ENCODE data around the gene TUBA4A. TPM values are rescaled to one million over a fixed set of nuclear protein-coding genes. Genes with fewer than 3 reads are reported as not detected.

The TUBA4A gene
- 19.1 and 30.1 TPM in 2 replicates for total RNA-seq

DNA sequence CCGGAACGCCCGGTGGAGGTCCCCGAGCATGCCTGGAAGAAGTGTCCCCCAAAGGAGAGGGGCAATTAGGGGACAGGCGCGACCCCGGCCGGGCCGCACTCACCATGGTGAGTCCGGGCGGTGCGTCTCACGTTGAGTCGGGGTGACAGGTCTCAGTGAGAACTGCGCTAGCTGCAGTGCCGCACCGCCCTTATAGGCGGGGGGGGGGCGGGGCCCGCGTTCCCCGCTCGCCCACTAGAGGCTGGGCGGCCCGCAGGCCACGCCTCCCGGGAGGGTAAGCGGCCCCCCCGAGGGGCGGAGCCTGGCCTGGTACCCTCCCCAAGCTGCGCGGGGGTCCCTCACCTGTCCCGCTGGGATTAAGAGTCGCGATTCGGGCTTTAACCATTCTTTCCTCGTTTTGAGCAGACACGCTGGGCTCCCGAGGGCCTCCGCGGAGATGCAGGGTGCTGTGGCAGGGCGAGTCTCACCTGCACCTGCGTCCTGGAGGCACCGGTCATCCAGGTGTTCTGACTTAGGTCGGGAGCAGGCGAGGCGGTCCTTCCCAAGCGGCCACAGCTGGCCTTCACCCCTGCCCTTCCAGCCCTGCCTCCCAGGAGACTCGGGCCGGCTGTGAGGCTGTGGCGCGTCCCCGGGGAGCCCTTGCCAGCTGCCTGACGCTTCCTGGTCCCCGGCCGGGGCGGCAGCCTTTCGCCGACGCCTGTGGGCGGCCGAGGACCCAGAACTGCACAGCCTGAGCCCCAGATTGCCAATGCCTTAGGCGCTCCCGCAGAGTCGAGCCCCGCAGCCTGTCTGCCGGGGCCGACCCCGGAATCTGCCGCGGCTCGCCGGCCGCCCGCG, at the start of gene TUBA4A:
TSS of gene TUBA4A (minus strand) at position 166 of the 837 bp plus-strand sequence. CDS start at position 106, 60 bp downstream.

GRCh38 chr2:219279151-219279915, 25.6 kb upstream of the TUBA4A start, which contains the start of gene DNAJB2:
TSS of gene DNAJB2 (plus strand) at chr2:219279366. CDS start at chr2:219279834, 468 bp downstream.

DNA sequence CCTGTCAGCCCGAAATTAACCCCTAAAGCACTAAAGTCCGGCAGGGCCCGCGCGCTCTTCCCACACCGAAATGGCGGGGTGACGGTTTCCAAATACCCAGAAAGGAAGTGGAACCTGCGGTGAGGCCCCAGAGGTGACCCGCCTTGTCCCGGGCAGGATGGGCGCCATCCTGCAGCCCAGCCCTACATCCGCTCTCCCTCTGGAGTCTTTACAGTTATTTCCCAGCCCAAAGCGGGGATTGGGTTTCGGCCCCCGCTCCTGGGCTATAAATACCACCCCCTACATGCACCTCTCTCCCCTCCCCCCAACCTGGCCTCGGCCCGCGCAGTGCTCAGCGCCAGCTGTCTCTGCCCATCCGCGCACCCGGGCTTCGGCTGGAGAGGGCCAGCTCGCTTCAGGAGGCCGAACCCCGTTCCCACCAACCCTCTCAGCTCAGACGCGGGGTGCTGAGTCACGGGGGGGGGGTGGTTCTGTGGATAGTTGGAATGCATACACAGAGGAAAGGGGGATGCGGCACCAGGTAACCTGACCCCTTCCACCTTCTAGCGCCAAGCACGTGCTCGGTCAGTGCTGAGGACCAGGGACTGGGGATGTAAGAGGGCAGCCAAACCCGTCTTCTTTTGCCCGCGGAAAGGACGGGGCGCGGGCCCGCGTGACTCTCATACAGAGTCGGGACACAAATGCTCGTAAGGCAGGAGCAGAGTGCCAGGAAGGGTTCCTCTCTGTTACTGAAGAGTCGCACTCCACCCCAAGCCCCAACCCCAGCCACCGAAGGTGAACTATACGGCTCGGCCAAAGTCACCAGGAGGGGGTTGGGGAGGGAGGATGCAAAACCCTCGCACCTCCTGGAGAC, 592 bp downstream of the TUBA4A start, which contains the start of gene TUBA4B:
TSS of gene TUBA4B (plus strand) at position 344 of the 853 bp plus-strand sequence. CDS start at position 509, 165 bp downstream.

DNA sequence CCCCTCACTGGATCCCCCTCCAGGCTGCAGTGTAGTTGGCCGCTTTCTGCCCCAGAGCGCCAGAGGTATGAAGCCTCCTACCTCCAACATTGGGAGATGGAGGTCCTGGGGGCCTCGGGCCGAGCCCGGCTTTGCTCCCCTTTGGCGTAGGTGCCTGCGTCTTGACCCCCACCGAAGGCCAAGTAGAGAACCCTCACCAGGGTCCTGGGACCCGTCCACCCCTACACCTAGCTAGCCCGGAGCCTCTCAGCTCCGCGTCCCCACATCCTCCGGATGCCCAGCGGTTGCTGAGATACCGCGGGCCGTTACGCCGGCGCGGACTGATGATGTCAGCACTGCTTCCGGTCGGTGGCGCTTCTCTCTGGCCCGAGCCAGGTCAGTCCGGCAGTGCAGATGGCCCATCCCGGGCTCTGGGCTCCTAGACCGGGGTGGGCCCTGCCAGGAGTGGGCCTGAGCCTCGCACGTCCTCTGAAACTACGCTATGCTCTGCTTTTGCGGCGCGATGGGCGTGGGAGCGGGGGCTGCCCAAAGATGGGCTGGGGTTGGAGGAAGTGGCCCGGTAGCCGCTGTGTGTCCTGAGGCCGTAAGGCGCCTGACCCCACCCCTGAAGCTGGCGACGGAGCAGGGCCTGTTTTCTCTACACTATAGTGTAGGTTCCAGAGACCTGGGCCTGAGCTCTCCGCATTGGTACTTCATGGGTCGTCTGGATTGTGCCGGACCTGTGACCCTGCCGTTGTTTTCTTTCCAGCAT, 8.4 kb downstream of the TUBA4A start, which contains the start of the genes GLB1L and STK16:
TSS of gene GLB1L (minus strand) at position 297 of the 751 bp plus-strand sequence. CDS start 1,871 bp downstream, outside the sequence.
TSS of gene STK16 (plus strand) at position 332 of the 751 bp plus-strand sequence. CDS start 521 bp downstream, outside the sequence.

DNA sequence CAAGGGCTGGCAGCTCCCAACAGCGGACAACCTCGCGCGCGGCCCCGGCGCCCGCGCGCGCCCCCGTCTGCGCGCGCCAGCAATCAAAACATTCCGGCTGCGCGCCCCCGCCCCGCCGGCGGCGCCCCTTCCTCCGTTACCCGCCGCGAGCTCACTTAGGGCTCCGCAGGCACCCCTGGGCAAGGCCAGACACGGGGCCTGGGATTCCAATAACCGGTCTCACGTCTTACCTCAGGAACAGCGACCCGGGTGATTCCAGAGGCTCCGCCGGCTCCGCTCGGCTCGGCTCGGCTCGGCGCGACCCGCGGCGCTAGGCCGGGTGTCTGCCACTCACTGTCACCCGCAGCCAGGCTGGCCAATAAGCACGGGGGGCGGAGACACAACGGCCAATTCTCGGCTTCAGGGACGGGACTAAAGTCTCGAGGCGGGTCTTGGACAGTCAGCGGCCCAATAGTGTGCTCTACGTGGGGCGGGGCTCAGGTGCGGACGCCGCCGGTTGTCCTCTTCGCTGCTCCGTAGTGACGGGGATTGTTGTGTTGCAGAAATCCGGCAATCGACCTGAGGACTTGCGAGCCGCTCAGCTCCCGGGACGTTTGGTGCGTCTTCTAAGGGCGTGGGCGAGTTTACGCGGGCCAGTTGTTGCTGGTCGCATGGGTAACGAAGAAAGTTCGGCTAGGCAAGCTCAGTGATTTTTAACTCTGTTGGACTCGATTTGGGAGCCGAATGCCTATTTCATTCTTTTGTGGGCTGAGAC, 24.2 kb downstream of the TUBA4A start, which contains the start of the genes ANKZF1 and ATG9A:
TSS of gene ANKZF1 (plus strand) at position 502 of the 754 bp plus-strand sequence. CDS start 452 bp downstream, outside the sequence.
TSS of gene ATG9A (minus strand) at position 332 of the 754 bp plus-strand sequence. CDS start 1,612 bp downstream, outside the sequence.

DNA sequence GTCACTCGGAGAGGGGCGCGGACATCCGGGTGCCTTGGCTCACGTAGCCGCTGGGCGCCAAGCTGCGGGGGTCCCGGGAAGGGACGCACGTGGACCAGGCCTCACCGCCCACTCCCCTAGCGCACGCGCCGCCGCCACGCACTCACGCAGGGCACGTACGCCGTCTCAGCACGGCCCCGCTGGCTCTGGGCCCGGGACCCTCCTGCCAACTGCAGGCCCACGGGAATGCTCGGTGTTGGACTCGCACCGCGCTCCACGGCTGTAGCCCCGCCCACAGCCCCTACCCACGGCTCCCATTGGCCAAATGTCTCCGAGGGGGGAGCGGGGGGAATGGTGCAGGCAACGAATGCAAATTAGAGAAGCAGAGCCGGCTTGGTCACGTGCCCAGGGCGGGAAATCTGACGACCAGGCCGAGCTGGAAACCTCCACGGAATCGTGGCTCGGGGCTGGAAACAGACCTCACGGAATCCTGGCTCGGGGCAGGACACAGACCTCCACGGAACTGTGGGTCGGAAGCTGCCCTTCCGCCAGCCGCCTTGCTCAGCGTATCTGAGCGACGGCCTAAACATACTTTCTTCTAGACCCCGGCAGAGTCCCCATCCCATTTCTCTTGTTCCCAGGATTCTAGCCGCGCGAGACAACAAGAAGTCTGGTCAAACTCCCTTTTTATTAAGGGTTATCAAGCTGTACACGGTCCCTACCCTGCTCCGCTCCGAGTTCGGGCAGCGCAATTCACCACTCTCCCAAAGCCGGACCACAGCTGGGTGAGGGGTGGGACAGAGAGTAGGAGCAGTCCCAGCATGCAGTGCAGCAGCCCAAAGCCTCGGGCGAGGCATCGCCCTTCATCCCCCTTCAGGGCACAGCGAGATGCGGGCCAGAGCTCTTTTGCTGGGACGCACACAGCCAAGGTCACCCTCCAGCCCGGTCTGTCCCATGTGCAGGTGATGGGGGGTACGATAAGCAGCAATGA, 34.7 kb downstream of the TUBA4A start, which contains the start of gene ABCB6:
TSS of gene ABCB6 (minus strand) at position 227 of the 970 bp plus-strand sequence. CDS start 285 bp downstream, outside the sequence.

DNA sequence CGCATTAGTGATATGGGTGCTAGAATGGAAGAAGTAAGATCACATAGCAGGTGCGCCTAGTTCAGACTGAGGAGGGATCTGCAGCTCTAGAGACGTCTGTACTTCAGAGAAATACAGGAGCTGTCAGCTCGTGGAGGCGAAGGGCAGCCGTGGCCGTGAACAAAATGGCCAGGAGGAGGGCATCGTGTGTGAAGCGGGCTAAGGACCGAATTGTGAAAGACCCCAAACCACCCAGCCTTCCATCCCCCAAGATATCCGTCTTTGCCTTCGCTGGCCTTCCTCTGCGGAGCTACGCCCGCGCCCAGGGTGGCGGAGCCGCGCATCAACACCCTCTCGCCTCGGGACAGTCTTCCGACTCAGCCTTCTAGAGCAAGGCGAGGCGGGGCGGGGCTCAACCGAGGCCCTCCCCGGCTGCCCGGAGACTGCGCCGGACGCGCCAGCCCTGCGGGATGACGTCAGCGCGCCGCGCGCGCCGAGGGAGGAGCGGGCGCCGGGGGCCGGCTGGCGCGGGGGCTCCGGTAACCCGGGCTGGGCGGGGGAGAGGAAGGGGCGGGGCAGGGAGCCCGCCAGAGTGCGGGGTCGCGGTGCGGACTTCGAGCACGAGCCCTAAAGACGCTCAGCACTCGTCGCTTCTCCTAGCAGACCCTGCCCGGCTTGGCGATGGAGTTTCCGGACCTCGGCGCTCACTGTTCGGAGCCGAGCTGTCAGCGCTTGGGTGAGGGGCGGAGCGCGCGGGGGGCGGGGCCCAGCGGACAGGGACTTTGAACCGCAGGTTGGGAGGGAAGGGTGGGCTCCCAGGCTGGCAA, 47.2 kb downstream of the TUBA4A start, which contains the start of gene ZFAND2B:
TSS of gene ZFAND2B (plus strand) at position 455 of the 806 bp plus-strand sequence. CDS start at position 661, 206 bp downstream.

Other genes starting within 250 kb of the TUBA4A start
- not detected in 2 replicates for gene CFAP65, start 212.4 kb downstream of the TUBA4A start, total RNA-seq
- under 0.01 TPM in 1 of 2 replicates, not detected in the other for gene IHH, start 193.0 kb downstream of the TUBA4A start, total RNA-seq
- gene NHEJ1, start 93.1 kb downstream of the TUBA4A start, total RNA-seq, result 10.8 and 11.6 TPM in 2 replicates
- 1.6 TPM in 2 replicates for gene SLC23A3, start 83.9 kb downstream of the TUBA4A start, total RNA-seq
- gene CNPPD1, start 77.0 kb downstream of the TUBA4A start, total RNA-seq, result 37.9 and 41.9 TPM in 2 replicates
- 64.1 and 72.9 TPM in 2 replicates for gene RETREG2, start 75.6 kb downstream of the TUBA4A start, total RNA-seq
- 30.0 and 37.5 TPM in 2 replicates for gene ZFAND2B, start 47.1 kb downstream of the TUBA4A start, total RNA-seq
- 21.6 and 28.3 TPM in 2 replicates for gene ABCB6, start 35.0 kb downstream of the TUBA4A start, total RNA-seq
- 43.5 and 44.4 TPM in 2 replicates for gene ATG9A, start 24.3 kb downstream of the TUBA4A start, total RNA-seq
- gene ANKZF1, start 24.1 kb downstream of the TUBA4A start, total RNA-seq, result 17.6 and 20.6 TPM in 2 replicates
- gene GLB1L, start 8.5 kb downstream of the TUBA4A start, total RNA-seq, result 15.3 and 20.3 TPM in 2 replicates
- gene STK16, start 8.4 kb downstream of the TUBA4A start, total RNA-seq, result 26.8 and 34.8 TPM in 2 replicates
- gene TUBA4B, start 675 bp downstream of the TUBA4A start, total RNA-seq, result not detected in 2 replicates
- gene DNAJB2, start 25.4 kb upstream of the TUBA4A start, total RNA-seq, result 39.4 and 43.2 TPM in 2 replicates
- 0.25 and 0.40 TPM in 2 replicates for gene PTPRN, start 55.5 kb upstream of the TUBA4A start, total RNA-seq
- gene RESP18, start 78.8 kb upstream of the TUBA4A start, total RNA-seq, result not detected in 2 replicates
- 47.6 and 49.3 TPM in 2 replicates for gene DNPEP, start 134.0 kb upstream of the TUBA4A start, total RNA-seq
- 0.13 and 0.62 TPM in 2 replicates for gene DES, start 164.5 kb upstream of the TUBA4A start, total RNA-seq
- gene SPEG, start 180.9 kb upstream of the TUBA4A start, total RNA-seq, result 11.1 and 25.1 TPM in 2 replicates
- 45.5 and 55.0 TPM in 2 replicates for gene GMPPA, start 245.0 kb upstream of the TUBA4A start, total RNA-seq

Data from aortic smooth muscle cell (primary cell).